GM12892 (cell line): ENCODE measurements around the gene CDIP1.

Experiments used
- POLR2A ChIP-seq: IDR thresholded peaks from 2 replicates; pipeline ENCODE4 v1.6.1; 2011; ENCODE audit warnings: low read depth, low read length, control low read depth
- POLR2AphosphoS5 ChIP-seq: IDR thresholded peaks from 2 replicates; pipeline ENCODE4 v1.6.1; 2011; ENCODE audit warnings: low read depth, low read length, control low read depth

GRCh38 chr16:4511441-4512082, 27.0 kb downstream of the CDIP1 start:
- TF ChIP-seq POLR2AphosphoS5 (peak; percentile 21; the same call in 1 of the 2 replicates), POLR2A (no peak)
